ENCODE results near the gene CELF2.

Gene CELF2

DNA sequence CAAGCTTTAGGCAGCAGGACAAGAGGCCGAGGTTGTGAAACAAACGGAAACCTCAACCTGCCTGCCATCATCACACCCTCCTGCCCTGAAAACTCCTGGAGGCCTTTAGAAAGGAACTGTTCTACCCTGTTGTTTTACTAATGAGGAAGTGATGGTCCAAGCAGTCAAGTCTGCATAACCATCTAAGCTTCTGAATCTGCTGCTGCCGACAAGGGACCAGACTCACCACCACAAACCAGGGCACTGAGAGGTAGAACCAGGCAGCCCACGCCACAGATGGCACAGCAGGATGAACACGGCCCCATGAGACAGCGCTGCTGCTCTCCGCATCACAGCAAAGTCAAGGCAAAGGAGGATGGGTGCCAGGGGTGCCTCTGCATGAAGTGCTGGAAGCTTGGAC, 209.4 kb downstream of the CELF2 start:
- DNase-seq: no peak

GRCh38 chr10:11229893-11230292, 212.2 kb downstream of the CELF2 start:
- DNase-seq: no peak

GRCh38 chr10:11230498-11231167, 213.0 kb downstream of the CELF2 start:
- no peak for DNase-seq

DNA sequence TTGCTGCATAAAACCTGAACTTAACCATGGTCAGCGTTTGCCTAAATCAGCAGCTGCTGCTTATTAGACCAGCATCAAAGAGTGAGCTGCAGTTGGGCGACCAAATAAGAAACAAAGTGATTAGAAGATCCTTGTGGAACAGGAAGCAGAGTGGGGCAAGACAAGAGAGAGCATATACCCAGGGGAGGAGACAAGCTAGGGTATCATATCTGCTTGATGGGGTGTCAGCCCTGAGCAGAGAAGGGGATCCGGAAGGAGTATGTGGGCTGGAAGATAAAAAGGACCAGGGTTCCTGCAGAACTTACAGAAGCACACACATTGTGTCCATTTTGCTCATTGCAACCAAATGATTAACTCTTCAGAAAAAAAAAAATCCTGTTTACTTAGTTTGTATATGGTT, 213.6 kb downstream of the CELF2 start:
- DNase-seq: no peak

DNA sequence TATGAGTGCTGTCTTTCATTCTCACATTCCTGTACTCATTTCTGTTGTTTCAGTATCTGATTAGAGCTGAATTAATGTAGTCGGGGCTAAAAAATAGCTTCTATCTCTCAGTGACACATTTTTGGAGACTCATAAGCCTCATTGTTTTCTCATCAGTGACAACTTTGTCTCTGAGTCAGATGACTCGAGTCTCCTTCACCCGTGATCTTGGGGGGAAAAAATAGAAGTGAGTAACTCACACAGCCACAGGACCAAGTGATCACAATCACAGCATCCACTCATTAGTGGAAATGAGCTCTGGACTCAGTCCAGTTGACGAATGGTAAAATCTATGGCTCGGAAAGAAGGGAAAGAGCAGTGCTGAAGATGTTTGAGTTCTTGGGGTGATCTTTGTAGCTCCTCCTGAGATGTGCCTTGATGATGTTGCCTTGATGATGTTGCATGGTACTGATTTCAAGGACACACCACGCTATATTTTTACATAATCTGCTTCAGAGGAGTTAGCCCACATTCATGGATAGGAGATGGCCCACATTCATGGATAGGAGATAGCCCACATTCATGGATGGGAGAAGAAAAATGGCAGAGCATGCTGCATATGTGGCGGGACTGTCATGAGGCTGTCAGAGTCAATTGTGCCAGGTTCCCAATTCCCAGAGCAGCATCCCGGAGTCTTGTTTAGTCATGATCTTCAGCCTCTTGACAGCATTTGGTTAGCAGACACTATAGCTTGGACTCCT, 214.7 kb downstream of the CELF2 start:
- no peak for DNase-seq

DNA sequence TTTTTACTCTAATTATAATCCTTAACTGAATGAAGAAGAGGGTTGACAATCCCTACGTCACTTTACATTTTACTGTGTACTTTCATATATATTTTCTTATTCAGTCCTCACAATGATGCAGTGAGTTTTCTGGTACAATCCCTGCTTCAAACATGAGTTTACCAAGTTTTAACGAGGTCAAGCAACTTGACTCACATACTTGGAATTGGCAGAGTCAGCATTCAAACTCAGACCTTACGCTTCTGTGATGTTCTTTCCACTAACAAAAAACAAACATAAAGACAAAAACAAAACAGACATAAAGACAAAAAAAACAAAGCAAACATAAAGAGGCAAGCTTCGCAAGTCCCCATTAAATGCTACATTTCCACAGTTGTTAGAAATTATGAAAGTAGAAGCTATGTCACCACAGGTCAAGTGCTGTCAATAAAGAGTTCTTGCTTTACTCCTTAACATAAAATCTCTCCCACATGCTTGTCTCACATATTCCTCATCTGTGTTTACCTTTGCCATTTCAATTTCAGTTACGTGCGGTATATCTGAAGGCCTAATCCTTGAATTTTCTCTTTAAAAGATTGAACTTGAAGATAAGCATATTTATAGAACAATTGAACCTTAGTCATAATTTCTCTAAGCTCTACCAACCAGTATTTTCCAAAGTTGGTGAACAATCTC, 217.3 kb downstream of the CELF2 start:
- DNase-seq: no peak

GRCh38 chr10:11235771-11236170, 218.1 kb downstream of the CELF2 start:
- no peak for DNase-seq

DNA sequence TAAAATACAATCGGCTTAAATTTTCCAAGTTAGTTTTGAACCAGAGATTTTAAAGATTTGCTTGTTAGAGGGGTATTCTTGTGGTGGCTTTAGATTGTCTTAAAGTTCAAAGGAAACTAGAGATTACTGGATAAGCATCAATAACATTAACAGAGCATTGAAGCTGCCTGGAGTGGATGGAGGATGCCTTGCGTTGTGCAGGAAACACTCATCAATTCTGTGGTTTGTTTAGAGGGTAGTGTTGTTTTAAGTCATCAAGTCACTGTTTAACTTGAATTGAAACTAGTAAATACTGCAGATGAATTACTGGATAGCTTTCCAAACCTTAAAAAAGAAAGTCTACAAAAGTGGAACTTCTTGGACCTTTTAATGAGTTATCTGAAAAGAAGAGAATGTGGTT, 218.6 kb downstream of the CELF2 start:
- DNase-seq: no peak

- DNase-seq: no peak
Measured at GRCh38 chr10:11237571-11237970, 219.9 kb downstream of the CELF2 start.

DNA sequence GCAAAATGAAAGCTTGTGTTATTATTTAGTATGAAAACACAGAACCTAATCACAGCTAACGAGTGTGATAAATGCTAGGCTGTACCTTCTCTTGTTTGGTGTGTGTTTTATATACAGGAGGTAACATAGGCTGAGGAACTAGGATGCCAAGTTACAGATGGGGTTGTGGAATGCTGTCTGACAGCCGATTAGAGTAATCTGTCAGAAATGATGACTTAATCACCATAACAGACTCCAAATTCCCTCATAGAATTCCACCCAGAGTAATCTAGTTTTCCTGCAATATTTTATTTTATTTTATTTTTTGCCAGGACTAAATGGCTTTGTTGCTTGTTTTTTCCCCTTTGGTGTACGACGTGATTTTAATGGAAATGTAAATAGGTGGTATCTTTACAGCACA, 221.2 kb downstream of the CELF2 start:
- no peak for DNase-seq

DNA sequence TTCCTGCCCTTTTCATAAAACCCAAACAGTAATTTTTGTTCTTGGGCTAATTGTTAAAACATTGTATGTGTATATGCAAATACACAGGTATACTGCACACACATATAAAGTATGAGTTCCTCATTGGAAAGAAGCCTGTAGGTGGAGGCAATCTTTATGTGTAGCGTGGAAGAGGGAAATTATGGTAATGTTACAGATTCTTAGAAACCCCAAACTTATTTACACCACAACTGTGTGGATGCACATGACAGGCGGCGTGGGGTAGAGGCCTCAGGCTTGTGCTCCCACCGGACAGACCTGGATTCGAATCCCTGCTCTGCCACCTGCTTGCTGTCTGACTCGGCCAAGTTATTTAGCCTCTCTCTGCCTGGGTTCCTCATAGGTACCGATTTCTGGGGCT, 223.0 kb downstream of the CELF2 start:
- no peak for DNase-seq

GRCh38 chr10:11242443-11243387, 225.0 kb downstream of the CELF2 start:
- no peak for DNase-seq

GRCh38 chr10:11243425-11244222, 226.0 kb downstream of the CELF2 start:
- no peak for DNase-seq

- no peak for DNase-seq
Measured at GRCh38 chr10:11245095-11245479, 227.4 kb downstream of the CELF2 start.

- no peak for DNase-seq
Measured at GRCh38 chr10:11245510-11245909, 227.8 kb downstream of the CELF2 start.

DNA sequence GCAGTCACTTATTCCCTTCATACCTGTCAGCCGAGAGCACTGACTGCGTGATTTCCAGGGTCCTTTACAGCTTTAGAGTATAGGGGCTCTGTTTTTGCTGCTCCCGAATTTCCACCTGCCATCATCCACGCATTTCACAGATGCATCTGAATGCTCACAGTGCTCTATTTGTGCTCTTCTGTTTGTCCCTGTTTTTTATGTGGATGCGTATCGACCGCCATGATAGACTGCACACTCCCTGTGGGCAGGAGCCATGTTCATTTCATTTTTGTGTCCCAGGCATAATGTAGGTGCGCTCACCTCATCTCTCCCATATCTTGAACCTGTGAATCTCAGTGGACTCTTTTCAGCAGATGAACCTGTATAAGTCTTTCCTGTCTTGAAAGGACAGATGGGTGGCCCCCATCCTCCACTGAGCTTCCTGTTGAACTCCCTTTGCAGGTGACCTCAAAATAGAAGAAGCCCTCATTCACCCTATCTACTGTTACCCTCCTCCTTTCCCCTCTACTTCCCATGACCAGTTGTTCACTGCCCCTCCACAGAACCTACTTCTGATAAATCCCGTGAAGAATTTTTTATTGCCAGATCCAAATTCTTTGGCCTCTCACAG, 228.4 kb downstream of the CELF2 start:
- no peak for DNase-seq

GRCh38 chr10:11246752-11247467, 229.2 kb downstream of the CELF2 start:
- DNase-seq: no peak

- no peak for DNase-seq
Measured at GRCh38 chr10:11249152-11249807, 231.6 kb downstream of the CELF2 start.

- DNase-seq: no peak
Measured at GRCh38 chr10:11249808-11250195, 232.1 kb downstream of the CELF2 start.

DNA sequence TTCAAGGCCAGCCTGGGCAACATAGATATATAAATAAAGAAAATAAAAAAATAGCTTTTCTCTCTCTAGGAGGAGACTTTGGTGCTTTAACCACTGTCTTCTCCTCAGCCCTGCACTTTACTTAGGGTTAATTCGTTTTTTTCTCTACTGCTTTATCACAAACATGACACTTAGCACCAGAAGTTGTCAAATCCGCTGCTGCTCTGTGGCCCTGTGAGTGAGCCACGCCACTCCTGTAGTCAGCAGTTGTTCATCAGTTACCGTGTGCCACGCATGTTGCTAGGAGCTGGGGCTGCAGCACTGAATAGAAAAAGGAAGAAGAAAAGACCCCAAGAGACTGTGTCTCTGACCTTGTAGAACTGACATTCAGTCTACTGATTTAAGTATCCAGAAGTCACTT, 232.6 kb downstream of the CELF2 start:
- no peak for DNase-seq
